Suprapubic skin (tissue), 4 donors: ENCODE results near the gene WDTC1.

Experiments
- POLR2A ChIP-seq, 2 donors: fragments of 450-650 bp; IDR thresholded peaks; one replicate each; pipeline ENCODE4 v1.6.1; 2017; ENCODE audit warnings: antibody characterized with exemption in 2 of 2, mild to moderate bottlenecking in 2 of 2, moderate library complexity in 2 of 2
- POLR2AphosphoS5 ChIP-seq, 3 donors: sonication (generic); formaldehyde crosslinking; IDR thresholded peaks; one replicate each; pipeline ENCODE4 v1.6.1; 2017; ENCODE audit warnings: antibody characterized with exemption in 3 of 3
- TF ChIP-seq, protein P1 (sequence below), 2 donors: fragments of 200-600 bp in 1 of 2; fragments of 450-650 bp in 1 of 2; sonication (generic) in 1 of 2; IDR thresholded peaks; one replicate each; pipeline ENCODE4 v1.5.1; 2016 to 2019; ENCODE audit warnings: antibody characterized with exemption in 2 of 2, mild to moderate bottlenecking in 1 of 2, moderate library complexity in 1 of 2

DNA sequence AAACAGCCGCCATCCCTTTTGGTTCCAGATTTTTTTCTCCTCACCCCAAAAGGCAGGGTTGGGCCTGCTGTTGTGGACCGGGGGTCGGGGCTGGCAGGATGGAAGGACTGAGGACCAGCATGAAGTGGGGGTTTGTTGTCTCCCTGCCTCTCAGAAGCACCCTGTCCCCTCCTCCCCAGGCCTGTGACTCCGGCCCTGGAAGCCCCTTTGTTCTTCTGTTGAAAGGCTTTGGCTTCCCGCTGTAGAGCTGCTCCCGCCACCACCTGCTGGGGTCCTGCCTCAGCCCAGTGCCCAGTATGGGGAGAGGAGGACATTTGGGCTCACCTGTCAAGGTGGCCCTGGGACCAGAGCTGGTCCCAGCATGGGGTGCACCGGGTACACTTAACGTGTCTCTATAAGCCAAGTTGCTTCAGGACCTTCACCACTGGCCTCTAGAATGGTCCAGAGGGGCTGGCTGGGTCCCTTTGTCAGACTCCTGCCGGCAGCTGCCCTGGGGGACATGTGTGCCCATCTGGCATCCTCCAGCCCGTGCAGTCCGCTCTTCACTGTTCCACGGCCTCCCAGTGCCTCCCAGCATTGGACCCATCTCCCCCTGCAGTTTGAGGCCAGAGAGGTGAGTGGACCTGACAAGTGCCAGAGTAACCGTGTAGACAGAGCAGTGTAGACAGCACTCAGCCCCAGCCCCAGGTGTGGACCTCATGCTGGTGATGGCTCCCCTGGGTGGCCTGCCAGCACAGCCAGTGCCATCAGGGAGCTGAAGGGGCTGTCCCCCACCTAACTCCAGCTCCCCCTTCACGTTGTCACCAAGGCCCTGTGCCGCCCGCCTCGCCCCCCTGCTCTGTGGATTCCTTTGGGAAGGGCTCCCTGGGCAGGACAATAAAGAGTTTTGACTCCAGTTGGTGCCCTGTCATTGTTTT lies 101.3 kb downstream of the WDTC1 start:
- TF ChIP-seq POLR2A (IDR thresholded peaks at IDR 0.05) (no peak), POLR2AphosphoS5 (IDR thresholded peaks at IDR 0.05) (no peak)
- TF ChIP-seq, protein P1, sequence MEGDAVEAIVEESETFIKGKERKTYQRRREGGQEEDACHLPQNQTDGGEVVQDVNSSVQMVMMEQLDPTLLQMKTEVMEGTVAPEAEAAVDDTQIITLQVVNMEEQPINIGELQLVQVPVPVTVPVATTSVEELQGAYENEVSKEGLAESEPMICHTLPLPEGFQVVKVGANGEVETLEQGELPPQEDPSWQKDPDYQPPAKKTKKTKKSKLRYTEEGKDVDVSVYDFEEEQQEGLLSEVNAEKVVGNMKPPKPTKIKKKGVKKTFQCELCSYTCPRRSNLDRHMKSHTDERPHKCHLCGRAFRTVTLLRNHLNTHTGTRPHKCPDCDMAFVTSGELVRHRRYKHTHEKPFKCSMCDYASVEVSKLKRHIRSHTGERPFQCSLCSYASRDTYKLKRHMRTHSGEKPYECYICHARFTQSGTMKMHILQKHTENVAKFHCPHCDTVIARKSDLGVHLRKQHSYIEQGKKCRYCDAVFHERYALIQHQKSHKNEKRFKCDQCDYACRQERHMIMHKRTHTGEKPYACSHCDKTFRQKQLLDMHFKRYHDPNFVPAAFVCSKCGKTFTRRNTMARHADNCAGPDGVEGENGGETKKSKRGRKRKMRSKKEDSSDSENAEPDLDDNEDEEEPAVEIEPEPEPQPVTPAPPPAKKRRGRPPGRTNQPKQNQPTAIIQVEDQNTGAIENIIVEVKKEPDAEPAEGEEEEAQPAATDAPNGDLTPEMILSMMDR (IDR thresholded peaks at IDR 0.05): no peak
